ENCODE results near the gene CLEC4M.
"Not testable (repeated sequence)": the region's sequence is repeated elsewhere in the genome, so short reads cannot be mapped to it uniquely, and the experiment has no call there.

CLEC4M gene

GRCh38 chr19:7759156-7759555 lies 3.9 kb upstream of the CLEC4M start:
- TF ChIP-seq CTCF (IDR thresholded peaks at IDR 0.05; ENCODE audit: poor library complexity, severe bottlenecking): no peak
- ATAC-seq (ENCODE audit: low read depth): no peak
- Histone ChIP-seq H3K36me3 (ENCODE audit: low read depth) (no peaks in the 10 kb centered on the region), H3K27me3 (ENCODE audit: insufficient read depth, poor library complexity, severe bottlenecking) (no peaks in the 10 kb centered on the region), H3K4me3 (ENCODE audit: severe bottlenecking) (no peak overlapping the region), H3K4me1 (ENCODE audit: insufficient read depth, poor library complexity, severe bottlenecking) (no peaks in the 10 kb centered on the region), H3K9me3 (ENCODE audit: severe bottlenecking) (peaks cover 18% of the 10 kb centered on the region), H3K27ac (ENCODE audit: poor library complexity, severe bottlenecking) (no peak overlapping the region)
- no peak for DNase-seq (ENCODE audit: low spot score)

GRCh38 chr19:7763696-7764095 lies 653 bp downstream of the CLEC4M start:
- no peak for DNase-seq (ENCODE audit: low spot score)

GRCh38 chr19:7764157-7764556 lies 1.1 kb downstream of the CLEC4M start:
- not testable (repeated sequence) for H3K27me3 ChIP-seq (ENCODE audit: insufficient read depth, poor library complexity, severe bottlenecking); H3K36me3 ChIP-seq (ENCODE audit: low read depth); ATAC-seq (ENCODE audit: low read depth); DNase-seq (ENCODE audit: low spot score); H3K27ac ChIP-seq (ENCODE audit: poor library complexity, severe bottlenecking); H3K4me3 ChIP-seq (ENCODE audit: severe bottlenecking); H3K4me1 ChIP-seq (ENCODE audit: insufficient read depth, poor library complexity, severe bottlenecking); H3K9me3 ChIP-seq (ENCODE audit: severe bottlenecking)

More at GRCh38 chr19:7763696-7764095, 653 bp downstream of the CLEC4M start:
- no peaks in the 10 kb centered on the region for H3K4me1 ChIP-seq (ENCODE audit: insufficient read depth, poor library complexity, severe bottlenecking)
- no peaks in the 10 kb centered on the region for H3K36me3 ChIP-seq (ENCODE audit: low read depth)
- H3K9me3 ChIP-seq (ENCODE audit: severe bottlenecking): peaks cover 4% of the 10 kb centered on the region
- H3K27ac ChIP-seq (ENCODE audit: poor library complexity, severe bottlenecking): no peak overlapping the region
- no peak for TF ChIP-seq CTCF (IDR thresholded peaks at IDR 0.05; ENCODE audit: poor library complexity, severe bottlenecking)
- H3K27me3 ChIP-seq (ENCODE audit: insufficient read depth, poor library complexity, severe bottlenecking): no peaks in the 10 kb centered on the region
- no peak for ATAC-seq (ENCODE audit: low read depth)
- no peak overlapping the region for H3K4me3 ChIP-seq (ENCODE audit: severe bottlenecking)

GRCh38 chr19:7765043-7765442 lies 2.0 kb downstream of the CLEC4M start:
- DNase-seq (ENCODE audit: low spot score); H3K36me3 ChIP-seq (ENCODE audit: low read depth); H3K4me3 ChIP-seq (ENCODE audit: severe bottlenecking); H3K4me1 ChIP-seq (ENCODE audit: insufficient read depth, poor library complexity, severe bottlenecking); H3K27me3 ChIP-seq (ENCODE audit: insufficient read depth, poor library complexity, severe bottlenecking); ATAC-seq (ENCODE audit: low read depth); H3K9me3 ChIP-seq (ENCODE audit: severe bottlenecking); H3K27ac ChIP-seq (ENCODE audit: poor library complexity, severe bottlenecking): not testable (repeated sequence)

GRCh38 chr19:7766535-7766934 lies 3.5 kb downstream of the CLEC4M start:
- H3K36me3 ChIP-seq (ENCODE audit: low read depth): no peaks in the 10 kb centered on the region
- DNase-seq (ENCODE audit: low spot score) (no peak), ATAC-seq (ENCODE audit: low read depth) (no peak)
- H3K9me3 ChIP-seq (ENCODE audit: severe bottlenecking): no peaks in the 10 kb centered on the region
- H3K27me3 ChIP-seq (ENCODE audit: insufficient read depth, poor library complexity, severe bottlenecking): no peaks in the 10 kb centered on the region
- no peak for TF ChIP-seq CTCF (IDR thresholded peaks at IDR 0.05; ENCODE audit: poor library complexity, severe bottlenecking)
- H3K4me1 ChIP-seq (ENCODE audit: insufficient read depth, poor library complexity, severe bottlenecking): no peaks in the 10 kb centered on the region
- no peak overlapping the region for H3K4me3 ChIP-seq (ENCODE audit: severe bottlenecking)
- no peak overlapping the region for H3K27ac ChIP-seq (ENCODE audit: poor library complexity, severe bottlenecking)

GRCh38 chr19:7767487-7767886 lies 4.4 kb downstream of the CLEC4M start:
- TF ChIP-seq CTCF (IDR thresholded peaks at IDR 0.05; ENCODE audit: poor library complexity, severe bottlenecking): no peak
- Histone ChIP-seq H3K4me1 (ENCODE audit: insufficient read depth, poor library complexity, severe bottlenecking) (peaks cover 3% of the 10 kb centered on the region), H3K36me3 (ENCODE audit: low read depth) (no peaks in the 10 kb centered on the region), H3K27me3 (ENCODE audit: insufficient read depth, poor library complexity, severe bottlenecking) (no peaks in the 10 kb centered on the region), H3K4me3 (ENCODE audit: severe bottlenecking) (no peak overlapping the region), H3K9me3 (ENCODE audit: severe bottlenecking) (no peaks in the 10 kb centered on the region), H3K27ac (ENCODE audit: poor library complexity, severe bottlenecking) (no peak overlapping the region)
- no peak for DNase-seq (ENCODE audit: low spot score)
- ATAC-seq (ENCODE audit: low read depth): no peak

Data from RWPE2 (cell line).